Uterus (tissue), 2 donors: ENCODE results near the gene SERF2.

Experiments
- CTCF ChIP-seq, 4 experiments: fragments of 200-600 bp in 2 of 4; fragments of 450-650 bp in 2 of 4; sonication (generic) in 2 of 4; IDR thresholded peaks; one replicate each; pipeline ENCODE4 v1.5.1; 2016 to 2019; ENCODE audit warnings: antibody characterized with exemption in 4 of 4, mild to moderate bottlenecking in 2 of 4, moderate library complexity in 1 of 4
- POLR2A ChIP-seq, 2 donors: fragments of 450-650 bp; IDR thresholded peaks; one replicate each; pipeline ENCODE4 v1.6.1; 2016; ENCODE audit warnings: antibody characterized with exemption in 2 of 2, mild to moderate bottlenecking in 1 of 2, moderate library complexity in 1 of 2

- TF ChIP-seq POLR2A (IDR thresholded peaks at IDR 0.05) = no peak
- TF ChIP-seq CTCF (IDR thresholded peaks at IDR 0.05) = peak in 1 of 4 experiments; percentile 2
Observed at GRCh38 chr15:43792761-43793476, 799 bp downstream of the SERF2 start.
